GM12801 (cell line): ENCODE data around the gene ACSL5.

Experiments
- TF ChIP-seq, protein P1 (sequence below): IDR thresholded peaks from one replicate; pipeline ENCODE4 v1.5.1; 2011; ENCODE audit warnings: control low read depth; ENCODE audit not compliant: insufficient read length; ENCODE audit errors: extremely low read depth

ACSL5 gene

DNA sequence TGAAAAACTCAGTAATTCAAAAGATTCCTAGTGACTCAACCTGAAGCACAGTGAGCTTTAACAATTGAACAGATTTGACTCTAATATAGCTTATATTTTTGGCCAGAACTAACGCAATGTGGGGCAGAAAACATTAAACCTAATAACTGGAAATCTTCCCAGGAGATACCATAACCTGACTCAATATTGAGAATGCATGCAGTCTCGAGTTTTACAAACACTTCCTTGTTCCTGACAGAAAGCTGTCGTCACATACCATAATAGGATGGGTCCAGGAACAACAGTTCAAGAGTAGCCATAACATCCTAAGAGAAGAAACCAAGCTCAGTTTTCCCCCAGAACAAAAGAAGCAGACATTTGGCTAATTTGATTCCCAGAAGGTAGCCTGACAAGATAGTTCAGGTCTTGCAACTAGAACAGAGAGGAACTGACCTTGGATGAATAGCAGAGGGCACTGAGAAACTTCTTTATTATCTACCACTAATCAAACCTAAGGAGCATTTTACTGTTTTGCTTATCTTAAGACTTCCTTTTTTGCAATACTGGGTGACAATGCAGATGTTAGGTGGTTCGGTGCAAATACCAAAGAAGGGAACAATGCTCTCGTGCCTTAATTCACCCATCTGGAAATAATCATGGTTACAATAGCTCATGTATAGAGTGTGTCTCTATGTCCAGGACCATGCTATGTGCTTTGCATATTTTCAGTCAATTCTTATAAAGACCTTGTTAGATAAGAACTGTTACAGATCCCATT lies 38.6 kb upstream of the ACSL5 start:
- TF ChIP-seq, protein P1, sequence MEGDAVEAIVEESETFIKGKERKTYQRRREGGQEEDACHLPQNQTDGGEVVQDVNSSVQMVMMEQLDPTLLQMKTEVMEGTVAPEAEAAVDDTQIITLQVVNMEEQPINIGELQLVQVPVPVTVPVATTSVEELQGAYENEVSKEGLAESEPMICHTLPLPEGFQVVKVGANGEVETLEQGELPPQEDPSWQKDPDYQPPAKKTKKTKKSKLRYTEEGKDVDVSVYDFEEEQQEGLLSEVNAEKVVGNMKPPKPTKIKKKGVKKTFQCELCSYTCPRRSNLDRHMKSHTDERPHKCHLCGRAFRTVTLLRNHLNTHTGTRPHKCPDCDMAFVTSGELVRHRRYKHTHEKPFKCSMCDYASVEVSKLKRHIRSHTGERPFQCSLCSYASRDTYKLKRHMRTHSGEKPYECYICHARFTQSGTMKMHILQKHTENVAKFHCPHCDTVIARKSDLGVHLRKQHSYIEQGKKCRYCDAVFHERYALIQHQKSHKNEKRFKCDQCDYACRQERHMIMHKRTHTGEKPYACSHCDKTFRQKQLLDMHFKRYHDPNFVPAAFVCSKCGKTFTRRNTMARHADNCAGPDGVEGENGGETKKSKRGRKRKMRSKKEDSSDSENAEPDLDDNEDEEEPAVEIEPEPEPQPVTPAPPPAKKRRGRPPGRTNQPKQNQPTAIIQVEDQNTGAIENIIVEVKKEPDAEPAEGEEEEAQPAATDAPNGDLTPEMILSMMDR, result no peak

GRCh38 chr10:112335868-112336265 lies 38.0 kb upstream of the ACSL5 start:
- TF ChIP-seq, protein P1, result no peak

GRCh38 chr10:112336556-112337201 lies 37.2 kb upstream of the ACSL5 start:
- TF ChIP-seq, protein P1, result no peak

DNA sequence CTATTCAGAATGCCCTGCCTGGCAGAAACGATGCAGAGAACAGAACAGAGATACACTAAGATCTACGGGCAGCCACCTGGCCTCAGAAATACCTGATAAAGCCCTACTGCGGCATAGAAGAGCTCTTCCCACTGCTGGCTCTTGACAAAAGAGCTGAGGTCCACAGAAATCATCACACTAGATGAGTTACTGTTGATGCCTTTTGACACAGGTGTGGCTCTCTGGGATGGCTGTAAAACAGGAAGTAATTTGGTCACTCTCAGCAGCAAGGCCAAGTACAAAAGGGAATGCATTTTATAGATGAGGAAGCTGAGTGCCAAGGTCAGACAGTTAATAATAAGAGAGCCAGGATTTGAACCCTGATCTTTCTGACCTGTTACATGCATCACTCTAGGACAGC lies 35.0 kb upstream of the ACSL5 start:
- TF ChIP-seq, protein P1, result no peak

- TF ChIP-seq, protein P1, result no peak
Observed at GRCh38 chr10:112340601-112341000, 33.3 kb upstream of the ACSL5 start.

GRCh38 chr10:112343056-112343806 lies 30.7 kb upstream of the ACSL5 start:
- TF ChIP-seq, protein P1, result no peak

- TF ChIP-seq, protein P1, result no peak
Observed at GRCh38 chr10:112344261-112344660, 29.7 kb upstream of the ACSL5 start.
